ENCODE data around the gene GAB1. TPM values are rescaled to one million over a fixed set of nuclear protein-coding genes. Genes with fewer than 3 reads are reported as not detected.
A peak's percentile ranks its signal among the peaks of the same experiment; 100 is the strongest.

Gene GAB1
- total and polyA plus RNA-seq, 4 donors: 6.4 to 138 (median 22.6) TPM

DNA sequence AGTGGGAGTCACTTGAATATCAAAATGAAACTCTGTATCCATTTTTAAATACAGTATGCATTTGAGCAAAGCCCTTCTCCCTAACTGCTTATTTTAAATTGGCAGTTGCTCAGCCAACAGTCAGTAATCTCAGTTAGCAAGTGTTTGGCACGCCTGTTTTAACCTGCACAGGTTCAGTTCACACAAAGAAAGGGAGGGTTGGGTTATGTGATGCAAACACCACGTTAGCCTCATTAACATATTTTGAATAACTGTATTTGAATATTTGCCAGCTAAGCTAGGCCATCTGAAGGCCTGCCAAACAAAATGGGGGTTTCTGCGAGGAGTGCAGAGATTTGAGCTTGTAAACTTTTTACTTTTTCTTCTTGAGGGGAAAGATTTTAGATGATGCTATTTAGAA is 19.8 kb downstream of the GAB1 start:
- WGBS, 2 donors: 47 to 65% methylated on average over 3 of the region's 3 CpGs
- Histone ChIP-seq H3K36me3 (ENCODE audit: control insufficient read depth in 4 of 4, insufficient read depth in 4 of 4, low read length in 4 of 4) (peaks cover 0 to 4% (median under 1%) of the 10 kb centered on the region in 4 donors), H3K9ac (ENCODE audit: insufficient read depth in 1 of 2, low read length in 2 of 2) (no peak overlapping the region), H3K27ac (ENCODE audit: low read depth in 1 of 2, low read length in 1 of 2) (peak overlapping the region in 1 of 2 donors; percentile 16), H3K27me3 (ENCODE audit: control insufficient read depth in 3 of 3, insufficient read depth in 3 of 3, low read length in 2 of 3) (no peaks in the 10 kb centered on the region), H3K9me3 (ENCODE audit: control insufficient read depth in 4 of 4, insufficient read depth in 3 of 4, low read length in 3 of 4) (no peaks in the 10 kb centered on the region), H3K4me1 (ENCODE audit: control insufficient read depth in 5 of 5, insufficient read depth in 5 of 5, low read length in 5 of 5) (peaks cover 4 to 76% (median 51%) of the 10 kb centered on the region in 5 donors), H3K4me3 (no peak overlapping the region)
- DNase-seq: peak; percentile 53 to 71 (median 63)
- TF ChIP-seq, protein P1, sequence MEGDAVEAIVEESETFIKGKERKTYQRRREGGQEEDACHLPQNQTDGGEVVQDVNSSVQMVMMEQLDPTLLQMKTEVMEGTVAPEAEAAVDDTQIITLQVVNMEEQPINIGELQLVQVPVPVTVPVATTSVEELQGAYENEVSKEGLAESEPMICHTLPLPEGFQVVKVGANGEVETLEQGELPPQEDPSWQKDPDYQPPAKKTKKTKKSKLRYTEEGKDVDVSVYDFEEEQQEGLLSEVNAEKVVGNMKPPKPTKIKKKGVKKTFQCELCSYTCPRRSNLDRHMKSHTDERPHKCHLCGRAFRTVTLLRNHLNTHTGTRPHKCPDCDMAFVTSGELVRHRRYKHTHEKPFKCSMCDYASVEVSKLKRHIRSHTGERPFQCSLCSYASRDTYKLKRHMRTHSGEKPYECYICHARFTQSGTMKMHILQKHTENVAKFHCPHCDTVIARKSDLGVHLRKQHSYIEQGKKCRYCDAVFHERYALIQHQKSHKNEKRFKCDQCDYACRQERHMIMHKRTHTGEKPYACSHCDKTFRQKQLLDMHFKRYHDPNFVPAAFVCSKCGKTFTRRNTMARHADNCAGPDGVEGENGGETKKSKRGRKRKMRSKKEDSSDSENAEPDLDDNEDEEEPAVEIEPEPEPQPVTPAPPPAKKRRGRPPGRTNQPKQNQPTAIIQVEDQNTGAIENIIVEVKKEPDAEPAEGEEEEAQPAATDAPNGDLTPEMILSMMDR (IDR thresholded peaks at IDR 0.05; ENCODE audit: control extremely low read depth, extremely low read depth): no peak
- no peak for ATAC-seq (ENCODE audit: insufficient read depth, low FRiP score)

DNA sequence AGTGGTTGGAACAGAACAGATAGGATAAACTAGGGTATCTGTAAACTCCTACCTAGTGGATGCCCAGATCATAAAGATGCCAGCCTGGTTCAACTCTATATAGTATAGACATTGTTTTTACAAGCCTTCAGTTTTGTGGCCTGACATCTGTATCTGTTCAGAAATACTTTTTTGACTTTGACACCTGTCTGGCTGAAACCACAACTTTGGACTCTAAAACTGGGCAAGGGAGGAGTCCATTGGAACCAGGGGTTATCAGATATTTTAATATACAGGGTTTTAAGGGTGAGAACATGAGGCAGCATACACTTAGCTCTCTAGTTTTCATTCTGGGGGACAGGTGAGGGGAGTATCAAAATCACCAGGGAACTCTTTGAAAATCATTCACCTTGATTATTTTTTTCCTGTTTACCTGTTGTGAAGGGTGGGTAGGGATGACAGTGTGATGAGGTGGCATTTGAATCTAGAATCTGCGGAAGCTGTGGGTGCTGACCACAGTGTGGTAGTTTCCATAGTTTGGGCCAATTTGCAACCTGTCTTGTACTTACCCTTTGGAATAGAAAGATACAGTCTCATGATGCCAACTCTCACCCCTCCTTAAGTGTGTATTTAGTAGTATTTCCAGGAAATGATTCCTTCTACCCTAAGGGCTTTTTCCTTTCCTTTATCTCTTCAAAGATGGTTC is 20.6 kb downstream of the GAB1 start:
- 83 to 85% methylated on average over 1 of the region's 1 CpG for WGBS, 2 donors
- Histone ChIP-seq H3K9ac (ENCODE audit: insufficient read depth in 1 of 2, low read length in 2 of 2) (no peak overlapping the region), H3K4me1 (ENCODE audit: control insufficient read depth in 5 of 5, insufficient read depth in 5 of 5, low read length in 5 of 5) (peaks cover 5 to 70% (median 47%) of the 10 kb centered on the region in 5 donors), H3K27me3 (ENCODE audit: control insufficient read depth in 3 of 3, insufficient read depth in 3 of 3, low read length in 2 of 3) (no peaks in the 10 kb centered on the region), H3K27ac (ENCODE audit: low read depth in 1 of 2, low read length in 1 of 2) (peak overlapping the region in 1 of 2 donors; percentile 33), H3K4me3 (no peak overlapping the region), H3K9me3 (ENCODE audit: control insufficient read depth in 4 of 4, insufficient read depth in 3 of 4, low read length in 3 of 4) (no peaks in the 10 kb centered on the region), H3K36me3 (ENCODE audit: control insufficient read depth in 4 of 4, insufficient read depth in 4 of 4, low read length in 4 of 4) (peaks cover 0 to 4% (median under 1%) of the 10 kb centered on the region in 4 donors)
- no peak for ATAC-seq (ENCODE audit: insufficient read depth, low FRiP score)
- TF ChIP-seq, protein P1 (IDR thresholded peaks at IDR 0.05; ENCODE audit: control extremely low read depth, extremely low read depth): no peak
- DNase-seq: no peak

DNA sequence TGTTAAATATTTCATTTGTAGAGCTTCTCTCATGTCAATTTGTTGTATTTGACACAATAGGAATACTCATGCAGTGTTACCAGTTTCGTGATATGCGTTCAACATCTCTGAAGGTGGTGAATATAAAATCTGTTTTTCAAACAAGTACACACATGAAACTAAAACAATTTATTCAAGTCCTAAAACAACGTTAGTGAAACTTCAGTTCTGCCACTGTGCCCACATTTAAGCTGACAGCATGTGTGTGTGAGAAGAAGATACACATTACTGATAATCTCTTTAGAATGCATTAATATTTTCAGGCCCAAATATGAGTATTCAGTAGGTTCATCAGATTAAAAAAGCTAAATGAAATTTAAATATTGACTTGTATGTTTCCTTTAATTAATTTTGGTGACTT is 21.7 kb downstream of the GAB1 start:
- Histone ChIP-seq H3K4me1 (ENCODE audit: control insufficient read depth in 5 of 5, insufficient read depth in 5 of 5, low read length in 5 of 5) (peaks cover 7 to 62% (median 38%) of the 10 kb centered on the region in 5 donors), H3K9me3 (ENCODE audit: control insufficient read depth in 4 of 4, insufficient read depth in 3 of 4, low read length in 3 of 4) (no peaks in the 10 kb centered on the region), H3K4me3 (no peak overlapping the region), H3K9ac (ENCODE audit: insufficient read depth in 1 of 2, low read length in 2 of 2) (peak overlapping the region in 1 of 2 donors; percentile 1), H3K27ac (ENCODE audit: low read depth in 1 of 2, low read length in 1 of 2) (no peak overlapping the region), H3K27me3 (ENCODE audit: control insufficient read depth in 3 of 3, insufficient read depth in 3 of 3, low read length in 2 of 3) (no peaks in the 10 kb centered on the region), H3K36me3 (ENCODE audit: control insufficient read depth in 4 of 4, insufficient read depth in 4 of 4, low read length in 4 of 4) (peaks cover 0 to 4% (median under 1%) of the 10 kb centered on the region in 4 donors)
- TF ChIP-seq, protein P1 (IDR thresholded peaks at IDR 0.05; ENCODE audit: control extremely low read depth, extremely low read depth): no peak
- ATAC-seq (ENCODE audit: insufficient read depth, low FRiP score): no peak
- DNase-seq: no peak
- WGBS, 2 donors: 78 to 79% methylated on average over 3 of the region's 3 CpGs

All from lung (tissue), 12 donors.